WTC11 (cell line): ENCODE measurements around the gene RNF149. TPM values are rescaled to one million over a fixed set of nuclear protein-coding genes. Genes with fewer than 3 reads are reported as not detected.

Experiments
- ATAC-seq: fragments of 200-7000 bp; cut with Tn5 transposase; 2 replicates; pipeline ENCODE4 v1.10.0; 2021; ENCODE audit warnings: mild to moderate bottlenecking, moderate library complexity
- CTCF ChIA-PET: fragments of 300-600 bp; sonication (Branson Sonifier 250); formaldehyde crosslinking; loops from one replicate; lab custom pipeline; 2021; ENCODE audit warnings: antibody characterized with exemption; lab: Charles Lee
- POLR2A ChIA-PET: fragments of 350-600 bp; sonication (Branson Sonifier 250); formaldehyde crosslinking; loops from one replicate; lab custom pipeline; 2021; ENCODE audit warnings: antibody characterized with exemption; lab: Charles Lee
- DNase-seq: peaks from one replicate; pipeline ENCODE4 v3.0.0; 2021; ENCODE audit warnings: low spot score
- H3K27ac Mint-ChIP-seq: 2 replicates; pipeline ENCODE4 v1.8.0; 2021; ENCODE audit warnings: mixed read lengths
- H3K27me3 Mint-ChIP-seq: 2 replicates; pipeline ENCODE4 v1.8.0; 2021; ENCODE audit warnings: low read depth, mild to moderate bottlenecking, moderate library complexity, mixed read lengths
- H3K36me3 Mint-ChIP-seq: 2 replicates; pipeline ENCODE4 v1.8.0; 2021; ENCODE audit warnings: mixed read lengths
- H3K4me1 Mint-ChIP-seq: 2 replicates; pipeline ENCODE4 v1.8.0; 2022; ENCODE audit warnings: mixed read lengths
- H3K4me3 Mint-ChIP-seq: 2 replicates; pipeline ENCODE4 v1.8.0; 2021; ENCODE audit warnings: mild to moderate bottlenecking, moderate library complexity, mixed read lengths
- H3K9me3 Mint-ChIP-seq: 2 replicates; pipeline ENCODE4 v1.8.0; 2021; ENCODE audit warnings: mixed read lengths
- CREB1 ChIP-seq: sonication (generic); formaldehyde crosslinking; IDR thresholded peaks from 2 replicates; pipeline ENCODE4 v1.8.0; 2023; ENCODE audit warnings: mild to moderate bottlenecking, missing genetic modification reagents
- CTCF ChIP-seq: fragments of 200-600 bp; IDR thresholded peaks from 2 replicates; pipeline ENCODE4 v1.8.0; 2022; ENCODE audit warnings: antibody characterized with exemption
- FOXP1 ChIP-seq: sonication (generic); formaldehyde crosslinking; IDR thresholded peaks from 2 replicates; pipeline ENCODE4 v1.8.0; 2022; ENCODE audit warnings: missing genetic modification reagents, mild to moderate bottlenecking, moderate library complexity, borderline replicate concordance
- FOXP4 ChIP-seq: sonication (generic); formaldehyde crosslinking; IDR thresholded peaks from 2 replicates; pipeline ENCODE4 v1.8.0; 2022; ENCODE audit warnings: mild to moderate bottlenecking, missing genetic modification reagents
- GRHL2 ChIP-seq: fragments of 250-450 bp; sonication (Bioruptor Pico); IDR thresholded peaks from 2 replicates; pipeline ENCODE4 v1.8.0; 2022; ENCODE audit warnings: mild to moderate bottlenecking, moderate library complexity; ENCODE audit not compliant: insufficient replicate concordance, severe bottlenecking
- JAZF1 ChIP-seq: fragments of 250-450 bp; sonication (Bioruptor Pico); IDR thresholded peaks from 2 replicates; pipeline ENCODE4 v1.9.0; 2021; ENCODE audit warnings: moderate library complexity, mild to moderate bottlenecking, inconsistent platforms
- JUN ChIP-seq: sonication (generic); formaldehyde crosslinking; IDR thresholded peaks from 2 replicates; pipeline ENCODE4 v1.8.0; 2023; ENCODE audit warnings: mild to moderate bottlenecking, missing genetic modification reagents
- NFE2L1 ChIP-seq: sonication (generic); formaldehyde crosslinking; IDR thresholded peaks from 2 replicates; pipeline ENCODE4 v1.8.1; 2023; ENCODE audit warnings: missing genetic modification reagents
- NFYB ChIP-seq: sonication (generic); formaldehyde crosslinking; conservative IDR thresholded peaks from 2 replicates; pipeline ENCODE4 v1.8.0; 2022; ENCODE audit warnings: low read depth, missing genetic modification reagents
- NR1H2 ChIP-seq: sonication (generic); formaldehyde crosslinking; IDR thresholded peaks from 2 replicates; pipeline ENCODE4 v1.9.0; 2021; ENCODE audit warnings: mild to moderate bottlenecking, moderate library complexity, missing genetic modification reagents
- PRRX2 ChIP-seq: fragments of 250-450 bp; sonication (Bioruptor Pico); IDR thresholded peaks from 2 replicates; pipeline ENCODE4 v1.8.0; 2021; ENCODE audit warnings: mild to moderate bottlenecking
- SMAD3 ChIP-seq: sonication (generic); formaldehyde crosslinking; IDR thresholded peaks from 2 replicates; pipeline ENCODE4 v1.8.0; 2022; ENCODE audit warnings: missing genetic modification reagents, mild to moderate bottlenecking, borderline replicate concordance
- ZNF232 ChIP-seq: sonication (generic); formaldehyde crosslinking; IDR thresholded peaks from 2 replicates; pipeline ENCODE4 v1.8.0; 2022; ENCODE audit warnings: mild to moderate bottlenecking, missing genetic modification reagents
- ZNF396 ChIP-seq: fragments of 250-450 bp; sonication (Bioruptor Pico); IDR thresholded peaks from 2 replicates; pipeline ENCODE4 v1.8.0; 2021; ENCODE audit warnings: mild to moderate bottlenecking, moderate library complexity, borderline replicate concordance
- ZNF532 ChIP-seq: fragments of 250-450 bp; sonication (Bioruptor Pico); IDR thresholded peaks from 2 replicates; pipeline ENCODE4 v1.9.0; 2021; ENCODE audit warnings: mild to moderate bottlenecking, borderline replicate concordance
- ZNF671 ChIP-seq: fragments of 250-450 bp; sonication (Bioruptor Pico); IDR thresholded peaks from 2 replicates; pipeline ENCODE4 v1.8.0; 2021; ENCODE audit warnings: mild to moderate bottlenecking
- total RNA-seq: library from RNA; stranded (reverse); gene quantifications from 3 replicates; pipeline ENCODE4 v1.2.3, GENCODE V29; 2021
- TF ChIP-seq, protein P1 (sequence below): sonication (generic); formaldehyde crosslinking; IDR thresholded peaks from 2 replicates; pipeline ENCODE4 v1.8.1; 2022; ENCODE audit warnings: low read depth, missing genetic modification reagents, borderline replicate concordance

RNF149 gene
- total RNA-seq, 1 experiment from 2014 or later: 25.6 TPM

DNA sequence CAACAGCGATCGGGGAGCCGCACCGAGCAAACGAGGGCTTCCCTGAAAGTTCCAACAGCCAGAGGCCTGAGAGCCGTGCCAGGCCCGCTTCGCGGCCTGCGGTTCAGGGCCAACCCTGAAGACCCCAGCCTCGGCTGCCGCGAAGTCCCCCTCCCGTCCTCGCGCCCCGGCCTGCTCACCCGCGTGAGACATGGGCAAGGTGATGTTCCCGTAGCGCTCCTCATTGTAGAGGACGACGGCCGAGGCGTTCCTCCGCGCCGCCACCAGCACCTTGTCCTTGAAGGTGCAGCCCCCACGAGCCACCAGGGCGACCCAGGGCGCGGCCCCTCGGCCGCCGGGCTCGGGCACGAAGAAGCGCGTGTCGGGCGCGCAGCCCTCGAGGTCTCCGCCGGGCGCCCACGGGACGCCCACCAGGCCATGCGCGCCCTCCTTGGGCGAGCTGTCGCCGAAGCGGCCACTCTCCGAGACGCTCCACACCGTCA, 510 bp downstream of the RNF149 start (continued):
- no peak for TF ChIP-seq ZNF532 (CRISPR knock-in tag)
- TF ChIP-seq ZNF232: no peak
- no peak for TF ChIP-seq NFYB (CRISPR knock-in tag)
- peak; percentile 88 for TF ChIP-seq JUN (CRISPR knock-in tag)
- TF ChIP-seq FOXP4: peak; percentile 94
- no peak; the same call in none of the 2 replicates for TF ChIP-seq NR1H2 (CRISPR knock-in tag)
- TF ChIP-seq ZNF396 (CRISPR knock-in tag): no peak
- no peak for TF ChIP-seq ZNF671 (CRISPR knock-in tag)
- no peak for TF ChIP-seq JAZF1 (CRISPR knock-in tag)
- no peak for TF ChIP-seq CTCF
- TF ChIP-seq NFE2L1 (CRISPR knock-in tag): peak; percentile 53; the same call in 1 of the 2 replicates
- 0 out of 2 replicates have a peak, but pooled peaks have one; percentile 43 for TF ChIP-seq CREB1
- TF ChIP-seq, all 79 proteins: peak for 31

- POLR2A ChIA-PET: no interaction called here
- DNase-seq (no peak), ATAC-seq (no peak)
- Mint-ChIP-seq H3K27me3 (peaks cover 9% of the 10 kb centered on the region), H3K4me1 (peaks cover 50% of the 10 kb centered on the region), H3K4me3 (peak overlapping the region; percentile 87), H3K9me3 (no peaks in the 10 kb centered on the region), H3K27ac (no peak overlapping the region), H3K36me3 (peaks cover 14% of the 10 kb centered on the region)
- TF ChIP-seq CREB1: no peak
- TF ChIP-seq FOXP1 (CRISPR knock-in tag): no peak
- TF ChIP-seq, protein P1, sequence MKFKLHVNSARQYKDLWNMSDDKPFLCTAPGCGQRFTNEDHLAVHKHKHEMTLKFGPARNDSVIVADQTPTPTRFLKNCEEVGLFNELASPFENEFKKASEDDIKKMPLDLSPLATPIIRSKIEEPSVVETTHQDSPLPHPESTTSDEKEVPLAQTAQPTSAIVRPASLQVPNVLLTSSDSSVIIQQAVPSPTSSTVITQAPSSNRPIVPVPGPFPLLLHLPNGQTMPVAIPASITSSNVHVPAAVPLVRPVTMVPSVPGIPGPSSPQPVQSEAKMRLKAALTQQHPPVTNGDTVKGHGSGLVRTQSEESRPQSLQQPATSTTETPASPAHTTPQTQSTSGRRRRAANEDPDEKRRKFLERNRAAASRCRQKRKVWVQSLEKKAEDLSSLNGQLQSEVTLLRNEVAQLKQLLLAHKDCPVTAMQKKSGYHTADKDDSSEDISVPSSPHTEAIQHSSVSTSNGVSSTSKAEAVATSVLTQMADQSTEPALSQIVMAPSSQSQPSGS (CRISPR knock-in tag): no peak
- TF ChIP-seq GRHL2 (CRISPR knock-in tag): no peak
- TF ChIP-seq NFE2L1 (CRISPR knock-in tag): no peak
- 0 out of 2 replicates have a peak, but pooled peaks have one; percentile 5 for TF ChIP-seq SMAD3 (CRISPR knock-in tag)
- no peak for TF ChIP-seq PRRX2 (CRISPR knock-in tag)
- CTCF ChIA-PET: no interaction called here
These were observed 998 bp downstream of the RNF149 start for GRCh38 chr2:101307503-101307902.
